ENCODE results near the gene SLC6A6. TPM values are rescaled to one million over a fixed set of nuclear protein-coding genes. Genes with fewer than 3 reads are reported as not detected.
A peak's percentile ranks its signal among the peaks of the same experiment; 100 is the strongest.

SLC6A6 gene
- polyA plus RNA-seq, 10 donors = 2.6 to 6.5 (median 3.7) TPM

- peak; percentile 59 to 80 (median 64) for DNase-seq
Measured at GRCh38 chr3:14371573-14372474, 30.6 kb upstream of the SLC6A6 start.

- DNase-seq = no peak
Measured at GRCh38 chr3:14372587-14372986, 29.8 kb upstream of the SLC6A6 start.

GRCh38 chr3:14373753-14374376, 28.5 kb upstream of the SLC6A6 start:
- DNase-seq = no peak

- peak; percentile 45 to 57 (median 52) for DNase-seq
Measured at GRCh38 chr3:14374444-14374883, 27.9 kb upstream of the SLC6A6 start.

- DNase-seq = no peak
Measured at GRCh38 chr3:14375192-14375591, 27.2 kb upstream of the SLC6A6 start.

- DNase-seq = no peak
Measured at GRCh38 chr3:14376348-14377043, 25.9 kb upstream of the SLC6A6 start.

GRCh38 chr3:14377044-14377837, 25.2 kb upstream of the SLC6A6 start:
- DNase-seq = no peak

- no peak for DNase-seq
Measured at GRCh38 chr3:14377838-14378169, 24.6 kb upstream of the SLC6A6 start.

GRCh38 chr3:14378415-14378814, 24.0 kb upstream of the SLC6A6 start:
- DNase-seq = no peak

GRCh38 chr3:14379843-14380242, 22.6 kb upstream of the SLC6A6 start:
- no peak for DNase-seq

- DNase-seq = no peak
Measured at GRCh38 chr3:14386254-14386653, 16.2 kb upstream of the SLC6A6 start.

GRCh38 chr3:14388201-14388600, 14.2 kb upstream of the SLC6A6 start:
- DNase-seq = no peak

GRCh38 chr3:14389166-14389606, 13.2 kb upstream of the SLC6A6 start:
- no peak for DNase-seq

- DNase-seq = no peak
Measured at GRCh38 chr3:14389716-14390115, 12.7 kb upstream of the SLC6A6 start.

GRCh38 chr3:14391033-14391432, 11.4 kb upstream of the SLC6A6 start:
- DNase-seq = peak in 1 of 3 donors; percentile 47

- no peak for DNase-seq
Measured at GRCh38 chr3:14392231-14392630, 10.2 kb upstream of the SLC6A6 start.

GRCh38 chr3:14392803-14393319, 9.5 kb upstream of the SLC6A6 start:
- DNase-seq = no peak

GRCh38 chr3:14393440-14394106, 8.8 kb upstream of the SLC6A6 start:
- DNase-seq = no peak

GRCh38 chr3:14396031-14396692, 6.2 kb upstream of the SLC6A6 start:
- no peak for DNase-seq

- DNase-seq = no peak
Measured at GRCh38 chr3:14397046-14397445, 5.4 kb upstream of the SLC6A6 start.

Data from muscle of back (tissue), 11 donors.